Measurements from ENCODE around the gene ACSF2.

Gene ACSF2

GRCh38 chr17:50458270-50458669 is 32.3 kb downstream of the ACSF2 start:
- TF ChIP-seq CTCF (conservative IDR thresholded peaks at IDR 0.05): no peak
- no peak overlapping the region for H3K27ac ChIP-seq

- TF ChIP-seq CTCF (conservative IDR thresholded peaks at IDR 0.05): no peak
- H3K27ac ChIP-seq: no peak overlapping the region
These were observed 33.0 kb downstream of the ACSF2 start for GRCh38 chr17:50458701-50459676.

GRCh38 chr17:50459756-50460155 is 33.7 kb downstream of the ACSF2 start:
- H3K27ac ChIP-seq: no peak overlapping the region
- TF ChIP-seq CTCF (conservative IDR thresholded peaks at IDR 0.05): no peak

- no peak overlapping the region for H3K27ac ChIP-seq
- TF ChIP-seq CTCF (conservative IDR thresholded peaks at IDR 0.05): no peak
These were observed 35.0 kb downstream of the ACSF2 start for GRCh38 chr17:50460831-50461526.

GRCh38 chr17:50461550-50462132 is 35.6 kb downstream of the ACSF2 start:
- no peak for TF ChIP-seq CTCF (conservative IDR thresholded peaks at IDR 0.05)

GRCh38 chr17:50462446-50462845 is 36.4 kb downstream of the ACSF2 start:
- TF ChIP-seq CTCF (conservative IDR thresholded peaks at IDR 0.05): no peak
- no peak overlapping the region for H3K27ac ChIP-seq

More at GRCh38 chr17:50461550-50462132, 35.6 kb downstream of the ACSF2 start:
- H3K27ac ChIP-seq: no peak overlapping the region

DNA sequence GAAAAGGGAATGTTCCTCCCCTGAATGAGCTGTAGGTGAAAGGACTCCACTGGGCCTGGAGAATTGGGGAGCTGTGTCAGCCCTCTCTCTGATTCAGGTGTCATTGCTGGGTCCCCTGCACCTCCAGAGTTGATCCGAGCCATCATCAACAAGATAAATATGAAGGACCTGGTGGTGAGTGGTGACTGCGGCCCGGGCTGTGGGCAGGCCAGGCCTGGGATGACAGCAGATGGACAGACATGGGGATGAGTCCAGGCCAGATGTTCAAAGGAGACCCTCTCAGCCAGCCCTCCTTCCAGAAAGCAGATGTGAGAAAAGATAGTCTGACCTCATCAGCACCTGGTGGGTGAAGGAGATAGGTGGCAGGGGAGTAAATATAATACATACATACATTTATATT is 38.1 kb downstream of the ACSF2 start:
- TF ChIP-seq CTCF (conservative IDR thresholded peaks at IDR 0.05): no peak
- H3K27ac ChIP-seq: no peak overlapping the region

Measured in VCaP (cell line).